Ishikawa (cell line): ENCODE data around the gene MCOLN2.
A peak's percentile ranks its signal among the peaks of the same experiment; 100 is the strongest.

Experiments
- CEBPB ChIP-seq: IDR thresholded peaks from 2 replicates; pipeline ENCODE4 v1.6.1; 2012
- CREB1 ChIP-seq: IDR thresholded peaks from 2 replicates; pipeline ENCODE4 v1.6.1; 2012; ENCODE audit warnings: low read depth
- EGR1 ChIP-seq: IDR thresholded peaks from 2 replicates; pipeline ENCODE4 v1.6.1; 2012
- EP300 ChIP-seq: IDR thresholded peaks from 2 replicates; pipeline ENCODE4 v1.6.1; 2012; ENCODE audit warnings: borderline replicate concordance
- FOXM1 ChIP-seq: IDR thresholded peaks from 2 replicates; pipeline ENCODE4 v1.6.1; 2012; ENCODE audit warnings: low read depth, borderline replicate concordance
- NFIC ChIP-seq: IDR thresholded peaks from 2 replicates; pipeline ENCODE4 v1.6.1; 2012
- RAD21 ChIP-seq: IDR thresholded peaks from 2 replicates; pipeline ENCODE4 v1.6.1; 2012; ENCODE audit warnings: low read depth
- TAF1 ChIP-seq: IDR thresholded peaks from 2 replicates; pipeline ENCODE4 v1.6.1; 2012; ENCODE audit warnings: low read depth, mild to moderate bottlenecking
- TCF12 ChIP-seq: IDR thresholded peaks from 2 replicates; pipeline ENCODE4 v1.6.1; 2012; ENCODE audit warnings: low read depth
- TEAD4 ChIP-seq: IDR thresholded peaks from 2 replicates; pipeline ENCODE4 v1.6.1; 2012
- YY1 ChIP-seq: IDR thresholded peaks from 2 replicates; pipeline ENCODE4 v1.6.1; 2012; ENCODE audit warnings: low read depth
- ZBTB7A ChIP-seq: IDR thresholded peaks from 2 replicates; pipeline ENCODE4 v1.6.1; 2012; ENCODE audit warnings: low read depth
- TF ChIP-seq, protein P1 (sequence below): IDR thresholded peaks from 2 replicates; pipeline ENCODE4 v1.6.1; 2012
- TF ChIP-seq, protein P2 (sequence below): IDR thresholded peaks from 2 replicates; pipeline ENCODE4 v1.6.1; 2012; ENCODE audit warnings: low read depth, mild to moderate bottlenecking
- TF ChIP-seq, protein P3 (sequence below): IDR thresholded peaks from 2 replicates; pipeline ENCODE4 v1.6.1; 2012

MCOLN2 gene

DNA sequence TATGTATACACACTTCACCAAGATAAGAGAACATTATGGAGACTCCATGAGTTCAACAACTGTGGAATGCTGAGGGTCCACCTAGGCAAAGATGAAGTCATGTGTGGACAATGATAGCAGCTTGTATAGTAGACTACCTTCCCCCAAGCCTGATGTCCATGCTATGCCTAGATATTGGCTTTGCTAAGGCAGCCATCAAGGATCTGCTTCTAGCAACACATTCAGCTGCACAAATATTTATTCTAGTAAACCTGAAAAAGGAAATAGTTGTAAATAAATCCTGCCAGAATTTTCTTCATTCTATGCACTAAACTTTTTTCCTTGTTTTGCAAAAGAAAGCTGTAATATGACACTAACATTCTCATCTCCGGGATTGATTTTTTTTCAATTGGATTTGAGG, 96.9 kb downstream of the MCOLN2 start:
- TF ChIP-seq, protein P1, sequence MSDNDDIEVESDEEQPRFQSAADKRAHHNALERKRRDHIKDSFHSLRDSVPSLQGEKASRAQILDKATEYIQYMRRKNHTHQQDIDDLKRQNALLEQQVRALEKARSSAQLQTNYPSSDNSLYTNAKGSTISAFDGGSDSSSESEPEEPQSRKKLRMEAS, result no peak
- TF ChIP-seq EGR1 (no peak), RAD21 (no peak), CREB1 (no peak), TEAD4 (no peak), YY1 (no peak), TCF12 (no peak), EP300 (no peak), ZBTB7A (no peak)
- TF ChIP-seq, protein P2, sequence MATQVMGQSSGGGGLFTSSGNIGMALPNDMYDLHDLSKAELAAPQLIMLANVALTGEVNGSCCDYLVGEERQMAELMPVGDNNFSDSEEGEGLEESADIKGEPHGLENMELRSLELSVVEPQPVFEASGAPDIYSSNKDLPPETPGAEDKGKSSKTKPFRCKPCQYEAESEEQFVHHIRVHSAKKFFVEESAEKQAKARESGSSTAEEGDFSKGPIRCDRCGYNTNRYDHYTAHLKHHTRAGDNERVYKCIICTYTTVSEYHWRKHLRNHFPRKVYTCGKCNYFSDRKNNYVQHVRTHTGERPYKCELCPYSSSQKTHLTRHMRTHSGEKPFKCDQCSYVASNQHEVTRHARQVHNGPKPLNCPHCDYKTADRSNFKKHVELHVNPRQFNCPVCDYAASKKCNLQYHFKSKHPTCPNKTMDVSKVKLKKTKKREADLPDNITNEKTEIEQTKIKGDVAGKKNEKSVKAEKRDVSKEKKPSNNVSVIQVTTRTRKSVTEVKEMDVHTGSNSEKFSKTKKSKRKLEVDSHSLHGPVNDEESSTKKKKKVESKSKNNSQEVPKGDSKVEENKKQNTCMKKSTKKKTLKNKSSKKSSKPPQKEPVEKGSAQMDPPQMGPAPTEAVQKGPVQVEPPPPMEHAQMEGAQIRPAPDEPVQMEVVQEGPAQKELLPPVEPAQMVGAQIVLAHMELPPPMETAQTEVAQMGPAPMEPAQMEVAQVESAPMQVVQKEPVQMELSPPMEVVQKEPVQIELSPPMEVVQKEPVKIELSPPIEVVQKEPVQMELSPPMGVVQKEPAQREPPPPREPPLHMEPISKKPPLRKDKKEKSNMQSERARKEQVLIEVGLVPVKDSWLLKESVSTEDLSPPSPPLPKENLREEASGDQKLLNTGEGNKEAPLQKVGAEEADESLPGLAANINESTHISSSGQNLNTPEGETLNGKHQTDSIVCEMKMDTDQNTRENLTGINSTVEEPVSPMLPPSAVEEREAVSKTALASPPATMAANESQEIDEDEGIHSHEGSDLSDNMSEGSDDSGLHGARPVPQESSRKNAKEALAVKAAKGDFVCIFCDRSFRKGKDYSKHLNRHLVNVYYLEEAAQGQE, result no peak

DNA sequence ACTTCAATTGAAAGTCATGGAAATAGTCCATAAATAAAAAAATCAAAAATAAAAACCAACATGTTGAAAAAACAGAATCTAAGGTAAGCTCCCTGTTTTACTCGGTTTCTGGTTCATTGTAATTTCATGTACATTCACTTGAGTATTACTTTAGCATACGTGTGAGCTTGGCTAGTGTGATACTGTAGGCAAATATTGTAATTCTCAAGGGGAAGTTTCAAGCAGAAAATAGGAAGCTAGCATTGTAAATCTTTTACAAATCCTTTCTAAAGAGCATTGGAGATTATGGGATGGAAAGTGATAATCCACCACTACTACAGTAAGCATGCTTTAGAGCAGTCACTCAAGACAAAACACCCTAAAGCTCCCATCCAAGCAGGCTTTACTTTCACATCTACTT, 100.6 kb downstream of the MCOLN2 start:
- TF ChIP-seq ZBTB7A (no peak), RAD21 (no peak), FOXM1 (no peak), NFIC (no peak), EGR1 (no peak), CEBPB (no peak), TEAD4 (no peak)
- TF ChIP-seq, protein P2, result no peak
- TF ChIP-seq, protein P1, result no peak

DNA sequence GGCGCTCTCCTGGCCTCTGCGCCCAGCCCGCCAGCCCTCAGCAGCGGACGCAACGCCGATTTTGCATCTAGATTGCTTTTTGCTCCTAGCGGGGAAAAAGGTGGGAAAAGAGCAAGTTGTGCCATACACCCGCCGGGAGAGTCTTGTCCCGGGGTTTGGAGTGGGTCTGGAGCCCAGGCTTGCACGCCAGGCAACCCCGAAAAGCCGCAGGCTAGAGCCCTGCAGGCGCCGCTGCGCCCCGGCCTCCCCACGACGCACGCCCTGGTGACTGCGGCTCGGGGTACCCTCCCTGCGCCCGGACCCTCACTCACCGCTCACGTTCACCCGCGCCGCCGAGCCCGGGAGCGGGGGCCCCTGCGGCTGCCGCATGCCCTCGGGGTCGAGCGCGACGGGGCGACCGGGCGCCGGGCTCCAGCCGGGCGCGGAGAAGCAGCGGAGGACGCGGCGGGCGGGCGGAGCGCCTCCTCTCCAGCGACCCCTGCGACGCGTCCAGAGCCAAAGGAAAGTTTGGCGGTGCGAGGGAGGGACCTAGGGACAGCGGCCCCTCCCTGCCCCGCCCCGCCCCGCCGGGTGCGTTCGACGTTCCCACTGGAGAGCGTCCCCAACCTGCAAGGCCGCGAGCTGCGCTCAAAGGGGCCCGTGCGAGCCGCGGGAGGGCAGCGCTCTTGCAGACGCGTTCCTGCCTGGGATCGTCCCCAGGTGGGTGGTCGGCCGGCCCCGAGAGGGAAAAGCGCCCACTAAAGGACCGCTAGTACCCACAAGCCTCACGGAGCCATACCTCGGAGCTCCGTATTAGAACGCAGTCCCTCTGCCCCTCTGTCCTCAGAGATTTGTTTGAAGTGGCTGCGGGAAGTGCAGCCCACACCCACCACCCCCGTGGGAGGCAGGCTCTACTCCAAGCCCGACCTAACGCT, 104.0 kb downstream of the MCOLN2 start, which contains the start of gene LPAR3:
LPAR3 (minus strand) TSS at position 502 of the 914 bp plus-strand sequence. CDS start 27,086 bp downstream, outside the sequence.
- TF ChIP-seq TCF12, result no peak
- TF ChIP-seq ZBTB7A, result peak; percentile 75
- TF ChIP-seq, protein P2, result no peak
- TF ChIP-seq, protein P1, result peak; percentile 36; the same call in 1 of the 2 replicates
- no peak for TF ChIP-seq CEBPB
- no peak for TF ChIP-seq EGR1
- no peak for TF ChIP-seq NFIC
- no peak for TF ChIP-seq CREB1
- TF ChIP-seq TEAD4, result no peak
- TF ChIP-seq, protein P3, sequence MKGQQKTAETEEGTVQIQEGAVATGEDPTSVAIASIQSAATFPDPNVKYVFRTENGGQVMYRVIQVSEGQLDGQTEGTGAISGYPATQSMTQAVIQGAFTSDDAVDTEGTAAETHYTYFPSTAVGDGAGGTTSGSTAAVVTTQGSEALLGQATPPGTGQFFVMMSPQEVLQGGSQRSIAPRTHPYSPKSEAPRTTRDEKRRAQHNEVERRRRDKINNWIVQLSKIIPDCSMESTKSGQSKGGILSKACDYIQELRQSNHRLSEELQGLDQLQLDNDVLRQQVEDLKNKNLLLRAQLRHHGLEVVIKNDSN, result no peak; the same call in 1 of the 2 replicates
- TF ChIP-seq TAF1, result peak; percentile 43; the same call in 1 of the 2 replicates
- TF ChIP-seq EP300, result no peak

DNA sequence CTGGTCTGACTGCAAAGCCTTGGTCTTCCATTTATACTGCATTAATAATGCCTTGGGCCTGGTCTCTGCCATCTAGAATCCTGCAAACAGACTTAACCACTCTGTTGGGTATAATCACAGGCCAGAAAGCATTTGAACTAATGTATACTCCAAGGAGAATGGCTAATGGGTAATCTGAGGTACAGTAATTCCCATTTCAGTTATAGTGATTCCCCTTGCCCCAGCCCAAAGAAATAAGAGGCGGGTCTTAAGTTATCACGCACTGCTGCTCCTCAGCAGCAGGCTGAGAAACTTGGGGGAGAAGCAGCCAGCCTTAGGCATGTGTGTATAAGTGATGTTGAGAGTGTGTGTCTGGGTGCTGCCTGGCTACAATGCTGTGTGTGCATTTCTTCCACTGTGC, 106.3 kb downstream of the MCOLN2 start:
- no peak for TF ChIP-seq FOXM1
- TF ChIP-seq RAD21, result no peak
- TF ChIP-seq YY1, result no peak
- no peak for TF ChIP-seq EGR1
- TF ChIP-seq TAF1, result no peak
- TF ChIP-seq, protein P2, result no peak
- no peak for TF ChIP-seq TEAD4
- TF ChIP-seq, protein P1, result no peak
- TF ChIP-seq, protein P3, result no peak
- no peak for TF ChIP-seq CREB1
- TF ChIP-seq NFIC, result no peak
- TF ChIP-seq ZBTB7A, result no peak
